ENCODE data around the gene DPYSL5.

GRCh38 chr2:26811791-26812694 is 35.9 kb upstream of the DPYSL5 start:
- TF ChIP-seq POLR2A (IDR thresholded peaks at IDR 0.05) (no peak), CTCF (IDR thresholded peaks at IDR 0.05) (no peak)

Data from right lobe of liver (tissue), 4 donors.